Naive thymus-derived CD4-positive, alpha-beta T cell (primary cell): ENCODE measurements around the gene LIF. TPM values are rescaled to one million over a fixed set of nuclear protein-coding genes. Genes with fewer than 3 reads are reported as not detected.

Source experiments
- ATAC-seq: fragments of 150-1000 bp; cut with Tn5 transposase; 2 replicates; pipeline ENCODE4 v1.10.0; 2021; ENCODE audit warnings: mild to moderate bottlenecking, moderate library complexity
- CTCF ChIA-PET: fragments of 350-600 bp; sonication (Branson Sonifier 250); formaldehyde crosslinking; loops from one replicate; lab custom pipeline; 2021; ENCODE audit warnings: antibody characterized with exemption; lab: Charles Lee
- POLR2A ChIA-PET: fragments of 350-600 bp; sonication (Branson Sonifier 250); formaldehyde crosslinking; loops from one replicate; lab custom pipeline; 2021; ENCODE audit warnings: antibody characterized with exemption, inconsistent platforms; lab: Charles Lee
- DNase-seq, 9 donors: peaks; one replicate each; pipeline versions ENCODE4 v3.0.0 to v3.0.0-alpha.2; 2020 to 2022; ENCODE audit warnings: mixed read lengths in 1 of 9
- H3K27ac ChIP-seq: one replicate; pipeline ENCODE4 v1.7.0; 2013; ENCODE audit warnings: mild to moderate bottlenecking, low read depth, low read length, moderate library complexity
- H3K27me3 ChIP-seq, 2 donors: one replicate each; pipeline ENCODE4 v1.7.0; 2013; ENCODE audit warnings: low read length in 2 of 2, mild to moderate bottlenecking in 2 of 2, moderate library complexity in 2 of 2; ENCODE audit not compliant: control insufficient read depth in 2 of 2, insufficient read depth in 2 of 2
- H3K36me3 ChIP-seq, 3 experiments: 1 replicate in 2 of 3; 2 replicates in 1 of 3; pipeline ENCODE4 v1.7.0; 2013; ENCODE audit warnings: low read length in 3 of 3, mild to moderate bottlenecking in 3 of 3, moderate library complexity in 1 of 3; ENCODE audit not compliant: insufficient read depth in 3 of 3, control insufficient read depth in 2 of 3
- H3K4me1 ChIP-seq, 2 donors: one replicate each; pipeline ENCODE4 v1.7.0; 2013; ENCODE audit warnings: low read length in 2 of 2, mild to moderate bottlenecking in 2 of 2, moderate library complexity in 1 of 2; ENCODE audit not compliant: control insufficient read depth in 2 of 2, insufficient read depth in 2 of 2
- H3K4me3 ChIP-seq: 2 replicates; pipeline ENCODE4 v1.7.0; 2013; ENCODE audit warnings: mild to moderate bottlenecking, low read length
- H3K9me3 ChIP-seq, 3 experiments: 1 replicate in 2 of 3; 2 replicates in 1 of 3; pipeline ENCODE4 v1.7.0; 2013; ENCODE audit warnings: low read length in 3 of 3; ENCODE audit not compliant: control insufficient read depth in 2 of 3
- H3K27ac Mint-ChIP-seq, 9 donors: one replicate each; pipeline ENCODE4 v1.8.0; 2020 to 2022; ENCODE audit warnings: mixed read lengths in 9 of 9, mild to moderate bottlenecking in 8 of 9, moderate library complexity in 5 of 9, inconsistent platforms in 2 of 9
- H3K27me3 Mint-ChIP-seq, 5 donors: one replicate each; pipeline ENCODE4 v1.8.0; 2021 to 2022; ENCODE audit warnings: mixed read lengths in 5 of 5, mild to moderate bottlenecking in 1 of 5
- H3K36me3 Mint-ChIP-seq, 5 donors: one replicate each; pipeline ENCODE4 v1.8.0; 2020 to 2022; ENCODE audit warnings: mixed read lengths in 5 of 5, mild to moderate bottlenecking in 3 of 5, inconsistent platforms in 1 of 5
- H3K4me1 Mint-ChIP-seq, 7 donors: one replicate each; pipeline ENCODE4 v1.8.0; 2020 to 2022; ENCODE audit warnings: mixed read lengths in 7 of 7, mild to moderate bottlenecking in 3 of 7, inconsistent platforms in 1 of 7
- H3K4me3 Mint-ChIP-seq, 10 donors: one replicate each; pipeline ENCODE4 v1.8.0; 2020 to 2022; ENCODE audit warnings: mild to moderate bottlenecking in 10 of 10, mixed read lengths in 10 of 10, moderate library complexity in 6 of 10, inconsistent platforms in 2 of 10
- H3K9me3 Mint-ChIP-seq, 11 donors: one replicate each; pipeline ENCODE4 v1.8.0; 2020 to 2022; ENCODE audit warnings: mixed read lengths in 11 of 11, mild to moderate bottlenecking in 4 of 11, inconsistent platforms in 1 of 11, moderate library complexity in 1 of 11
- intact Hi-C, 2 donors: fragments of 100-400 bp; cut with micrococcal nuclease; formaldehyde crosslinking; loops; one replicate each; pipeline ENCODE4 v1.15.1; 2023
- polyA plus RNA-seq, 2 donors: library from polyadenylated mRNA; unstranded; fragments of 300-500 nt; fragmentation: Illumina TruSeq; gene quantifications; one replicate each; pipeline ENCODE4 v1.2.3, GENCODE V29; 2021
- total RNA-seq, 6 experiments: library from RNA in 5 of 6; stranded (reverse) in 5 of 6; gene quantifications; 1 replicate in 5 of 6; 2 replicates in 1 of 6; pipeline ENCODE4 v1.2.3 and lab custom pipeline; 2021 to 2026

The LIF gene
- total and polyA plus RNA-seq, 7 experiments from 2014 or later = 0.64 to 260 (median 0.98) TPM; not detected in 4

DNA sequence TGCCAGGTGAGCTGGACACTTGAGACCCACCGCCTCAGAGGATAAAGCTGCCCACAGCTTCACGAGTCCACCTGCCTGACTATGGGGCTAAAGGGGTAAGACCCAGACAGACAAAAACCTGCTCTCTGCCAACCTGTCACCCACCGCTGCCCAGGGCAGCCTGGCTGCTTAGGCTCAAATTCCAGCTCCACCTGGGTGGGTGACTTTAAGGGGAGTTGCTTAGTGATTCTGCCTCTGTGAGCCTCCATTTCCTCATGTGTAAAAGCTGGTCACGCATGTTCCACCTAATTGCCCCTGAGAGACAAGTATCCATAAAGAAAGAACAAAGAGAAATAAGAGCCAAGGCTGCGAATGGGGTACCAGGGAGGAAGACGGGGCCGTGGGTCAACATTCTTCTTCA lies 46.5 kb upstream of the LIF start:
- Mint-ChIP-seq H3K4me3 (no peak overlapping the region), H3K27ac (peak overlapping the region in 6 of 9 donors; percentile 36 to 93 (median 43)), H3K36me3 (peaks cover 3 to 27% (median 17%) of the 10 kb centered on the region in 5 donors), H3K4me1 (peaks cover 28 to 77% (median 64%) of the 10 kb centered on the region in 7 donors), H3K9me3 (no peaks in the 10 kb centered on the region), H3K27me3 (no peaks in the 10 kb centered on the region)
- Histone ChIP-seq H3K27me3 (no peaks in the 10 kb centered on the region), H3K27ac (no peak overlapping the region), H3K9me3 (no peaks in the 10 kb centered on the region), H3K36me3 (peaks cover 0 to 51% (median 19%) of the 10 kb centered on the region in 3 experiments), H3K4me3 (no peak overlapping the region), H3K4me1 (peaks cover 21 to 56% of the 10 kb centered on the region in 2 donors)
- intact Hi-C loops = no loop called here
- CTCF ChIA-PET = interaction anchor here (0.9 to 6.8 kb wide), 2 partner anchors 19 to 94 kb away, joined by 3 to 74 read pairs; partner anchors contain the start of gene RNF215
- no peak for ATAC-seq
- POLR2A ChIA-PET = interaction anchor here (6.2 to 32.8 kb wide), 3 partner anchors 27 to 95 kb away, joined by 84 to 1265 read pairs (median 87); partner anchors contain the start of genes CCDC157, RNF215, SF3A1 and TBC1D10A
- no peak for DNase-seq

- Mint-ChIP-seq H3K4me3 (no peak overlapping the region), H3K9me3 (no peaks in the 10 kb centered on the region), H3K36me3 (peaks cover 3 to 26% (median 14%) of the 10 kb centered on the region in 5 donors), H3K4me1 (peaks cover 25 to 76% (median 62%) of the 10 kb centered on the region in 7 donors), H3K27me3 (no peaks in the 10 kb centered on the region), H3K27ac (peak overlapping the region in 7 of 9 donors; percentile 41 to 92 (median 85))
- ChIA-PET CTCF (interaction anchor here (0.8 to 6.8 kb wide), 6 partner anchors 9 to 97 kb away, joined by 3 to 157 read pairs (median 61); partner anchors contain the start of genes RNF215 and TBC1D10A), POLR2A (interaction anchor here (6.2 to 32.8 kb wide), 3 partner anchors 28 to 96 kb away, joined by 84 to 1265 read pairs (median 87); partner anchors contain the start of genes CCDC157, RNF215, SF3A1 and TBC1D10A)
- Histone ChIP-seq H3K4me3 (no peak overlapping the region), H3K36me3 (peaks cover 0 to 51% (median 19%) of the 10 kb centered on the region in 3 experiments), H3K27me3 (no peaks in the 10 kb centered on the region), H3K9me3 (no peaks in the 10 kb centered on the region), H3K27ac (peak overlapping the region; percentile 15), H3K4me1 (peaks cover 27 to 51% of the 10 kb centered on the region in 2 donors)
- intact Hi-C loops = no loop called here
- ATAC-seq (no peak), DNase-seq (no peak)
These were observed 45.8 kb upstream of the LIF start for GRCh38 chr22:30292069-30292970.

GRCh38 chr22:30291058-30291892 lies 44.7 kb upstream of the LIF start:
- Histone ChIP-seq H3K27ac (peak overlapping the region; percentile 75), H3K4me1 (peaks cover 27 to 41% of the 10 kb centered on the region in 2 donors), H3K9me3 (no peaks in the 10 kb centered on the region), H3K4me3 (no peak overlapping the region), H3K27me3 (no peaks in the 10 kb centered on the region), H3K36me3 (peaks cover 0 to 53% (median 19%) of the 10 kb centered on the region in 3 experiments)
- no peak for ATAC-seq
- POLR2A ChIA-PET = interaction anchor here (1.3 to 32.8 kb wide), 5 partner anchors 29 to 132 kb away, joined by 6 to 1265 read pairs (median 84); partner anchors contain the start of genes CCDC157, RNF215, SEC14L2 and SF3A1
- H3K36me3 Mint-ChIP-seq = peaks cover 3 to 17% (median 9%) of the 10 kb centered on the region in 5 donors
- H3K4me1 Mint-ChIP-seq = peaks cover 15 to 69% (median 57%) of the 10 kb centered on the region in 7 donors
- CTCF ChIA-PET = interaction anchor here (0.8 to 8.8 kb wide), 7 partner anchors 10 to 98 kb away, joined by 3 to 157 read pairs (median 74); partner anchors contain the start of genes OSM, RNF215 and TBC1D10A
- H3K27ac Mint-ChIP-seq = peak overlapping the region; percentile 36 to 95 (median 92)
- DNase-seq = no peak
- peak overlapping the region in 5 of 10 donors; percentile 11 to 92 (median 87) for H3K4me3 Mint-ChIP-seq
- H3K9me3 Mint-ChIP-seq = no peaks in the 10 kb centered on the region
- no peaks in the 10 kb centered on the region for H3K27me3 Mint-ChIP-seq
- intact Hi-C loops = no loop called here

DNA sequence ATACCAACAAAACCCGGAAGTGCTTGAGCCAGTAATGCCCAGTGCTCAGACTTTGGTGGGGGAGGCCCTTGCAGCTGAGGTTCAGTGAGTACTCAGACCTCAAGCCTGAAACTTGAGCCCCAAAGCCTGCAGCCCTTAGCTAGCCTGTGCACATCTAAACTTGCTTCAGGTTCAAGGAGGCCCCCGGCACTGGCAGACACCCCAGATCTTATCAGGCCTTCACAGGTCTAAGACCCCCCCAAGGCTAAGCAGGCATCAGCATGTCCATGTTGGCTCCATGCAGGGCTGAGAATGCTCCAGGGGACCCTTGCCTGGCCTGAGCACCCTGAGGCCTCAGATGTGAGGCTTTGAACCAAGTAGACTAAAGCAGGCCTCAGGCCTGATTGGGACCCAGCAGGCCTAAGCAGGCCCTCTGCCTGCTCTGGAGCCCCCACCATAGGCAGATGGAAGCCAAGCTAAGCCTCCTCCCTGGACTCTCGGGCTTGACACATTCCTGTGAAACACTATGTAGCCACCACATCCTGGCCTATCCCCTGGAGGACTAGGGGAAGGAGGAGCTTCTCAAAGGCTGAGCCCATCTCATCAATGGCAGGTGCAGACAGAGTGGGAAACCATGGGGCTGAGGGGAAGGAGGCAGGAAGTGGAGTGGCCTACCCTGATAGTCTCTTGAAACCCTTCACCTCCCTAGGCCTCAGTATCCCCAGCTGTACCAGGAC lies 43.9 kb upstream of the LIF start:
- CTCF ChIA-PET = interaction anchor here (1.0 to 8.8 kb wide), 9 partner anchors 10 to 122 kb away, joined by 3 to 157 read pairs (median 48); partner anchors contain the start of genes OSM, RNF215 and TBC1D10A
- ATAC-seq (no peak), DNase-seq (peak in 1 of 9 donors; percentile 20)
- Mint-ChIP-seq H3K27me3 (no peaks in the 10 kb centered on the region), H3K4me1 (peaks cover 12 to 61% (median 49%) of the 10 kb centered on the region in 7 donors), H3K4me3 (peak overlapping the region; percentile 87 to 93 (median 90)), H3K9me3 (no peaks in the 10 kb centered on the region), H3K27ac (peak overlapping the region; percentile 71 to 95 (median 92)), H3K36me3 (peaks cover 3 to 17% (median 9%) of the 10 kb centered on the region in 5 donors)
- no peaks in the 10 kb centered on the region for H3K9me3 ChIP-seq
- no peaks in the 10 kb centered on the region for H3K27me3 ChIP-seq
- H3K36me3 ChIP-seq = peaks cover 0 to 56% (median 19%) of the 10 kb centered on the region in 3 experiments
- POLR2A ChIA-PET = interaction anchor here (1.0 to 32.8 kb wide), 6 partner anchors 30 to 133 kb away, joined by 4 to 1265 read pairs (median 54); partner anchors contain the start of genes CCDC157, RNF215, SEC14L2 and SF3A1
- H3K27ac ChIP-seq = peak overlapping the region; percentile 75
- peak overlapping the region; percentile 80 for H3K4me3 ChIP-seq
- intact Hi-C loops = no loop called here
- H3K4me1 ChIP-seq = peaks cover 27 to 33% of the 10 kb centered on the region in 2 donors

DNA sequence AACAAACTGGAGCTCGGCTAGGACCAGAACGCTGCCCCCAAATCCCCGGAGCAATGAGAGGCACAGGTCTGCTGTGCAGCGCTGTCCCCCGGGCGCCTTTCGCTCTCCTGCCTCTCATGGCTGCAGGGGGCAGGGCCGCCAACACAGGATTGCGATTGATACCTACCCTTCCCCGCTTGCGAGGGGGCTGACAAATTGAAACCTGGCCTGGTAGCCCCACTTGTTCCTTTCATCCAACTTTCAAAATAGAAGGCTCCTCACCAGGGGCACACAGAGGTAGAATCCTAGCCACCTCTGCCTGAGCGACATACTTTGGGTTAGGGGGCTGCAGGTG lies 43.4 kb upstream of the LIF start:
- no peaks in the 10 kb centered on the region for H3K9me3 ChIP-seq
- H3K36me3 Mint-ChIP-seq = peaks cover 5 to 20% (median 9%) of the 10 kb centered on the region in 5 donors
- intact Hi-C loops = loop anchor here (1.0 to 5.0 kb wide), 11 partner anchors 15 to 792 kb away; partner anchors contain the start of genes SF3A1 (in 2 of the 2), SMTN (in 1 of the 2), TBC1D10A (in 1 of the 2) and UQCR10 (in 1 of the 2)
- CTCF ChIA-PET = interaction anchor here (1.0 to 8.8 kb wide), 13 partner anchors 11 to 184 kb away, joined by 3 to 157 read pairs (median 35); partner anchors contain the start of genes MTFP1, OSM, RNF215 and TBC1D10A
- H3K27me3 ChIP-seq = no peaks in the 10 kb centered on the region
- peak; percentile 35 for ATAC-seq
- H3K27ac Mint-ChIP-seq = peak overlapping the region; percentile 71 to 95 (median 92)
- no peaks in the 10 kb centered on the region for H3K27me3 Mint-ChIP-seq
- no peaks in the 10 kb centered on the region for H3K9me3 Mint-ChIP-seq
- peaks cover 12 to 56% (median 44%) of the 10 kb centered on the region in 7 donors for H3K4me1 Mint-ChIP-seq
- H3K4me3 Mint-ChIP-seq = peak overlapping the region; percentile 87 to 93 (median 90)
- peaks cover 0 to 55% (median 19%) of the 10 kb centered on the region in 3 experiments for H3K36me3 ChIP-seq
- no peak for DNase-seq
- peak overlapping the region; percentile 75 for H3K27ac ChIP-seq
- H3K4me3 ChIP-seq = peak overlapping the region; percentile 80
- H3K4me1 ChIP-seq = peaks cover 27% of the 10 kb centered on the region in 2 donors
- POLR2A ChIA-PET = interaction anchor here (1.0 to 32.8 kb wide), 7 partner anchors 10 to 134 kb away, joined by 4 to 1265 read pairs (median 23); partner anchors contain the start of genes CCDC157, RNF215, SEC14L2 and SF3A1
